Measurements from ENCODE around the gene SPEM2.

Gene SPEM2

DNA sequence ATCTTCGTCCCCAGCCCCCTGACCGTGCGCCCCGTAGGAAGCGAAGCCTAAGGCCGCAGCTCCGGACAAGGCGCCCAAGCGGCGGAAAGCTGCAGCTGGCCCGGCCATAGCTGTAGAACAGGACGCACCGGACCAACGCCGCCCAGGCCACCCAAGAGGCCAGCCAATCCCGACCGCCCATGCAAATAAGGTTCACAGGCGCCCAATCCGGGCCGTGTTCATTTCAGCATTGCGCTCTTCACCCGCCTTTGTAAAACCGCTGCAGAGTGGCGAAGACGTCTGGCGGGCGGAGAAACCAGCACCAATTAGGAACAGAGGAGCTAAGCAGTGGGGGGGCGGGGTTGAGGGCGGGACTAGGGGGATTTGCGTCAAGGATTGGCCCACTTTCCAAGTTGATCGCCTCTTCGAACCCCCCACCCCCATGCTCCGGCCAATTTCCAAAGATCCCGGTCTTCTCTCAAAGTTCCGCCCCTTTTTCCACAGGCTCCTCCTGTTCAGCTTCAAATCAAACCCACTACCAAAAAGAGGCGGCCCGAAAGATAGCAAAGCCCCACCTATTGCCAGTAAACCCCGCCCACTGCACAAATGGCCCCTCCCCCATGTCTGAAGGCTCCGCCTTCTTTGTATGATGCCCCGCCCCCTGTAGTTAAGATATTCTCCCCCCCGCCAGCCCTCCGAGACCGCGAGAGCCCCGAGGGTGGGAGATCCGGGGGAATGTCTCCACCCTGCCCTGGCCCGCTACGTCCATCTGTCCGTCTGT, 21.3 kb upstream of the SPEM2 start, which contains the start of gene TMEM256:
Gene TMEM256, minus strand, starts transcription at position 121 of the 760 bp plus-strand sequence. Its CDS starts 13 bp downstream, at position 108.
- DNase-seq: peak; percentile 95

GRCh38 chr17:7404737-7405349, 20.6 kb upstream of the SPEM2 start:
- DNase-seq: peak; percentile 74

DNA sequence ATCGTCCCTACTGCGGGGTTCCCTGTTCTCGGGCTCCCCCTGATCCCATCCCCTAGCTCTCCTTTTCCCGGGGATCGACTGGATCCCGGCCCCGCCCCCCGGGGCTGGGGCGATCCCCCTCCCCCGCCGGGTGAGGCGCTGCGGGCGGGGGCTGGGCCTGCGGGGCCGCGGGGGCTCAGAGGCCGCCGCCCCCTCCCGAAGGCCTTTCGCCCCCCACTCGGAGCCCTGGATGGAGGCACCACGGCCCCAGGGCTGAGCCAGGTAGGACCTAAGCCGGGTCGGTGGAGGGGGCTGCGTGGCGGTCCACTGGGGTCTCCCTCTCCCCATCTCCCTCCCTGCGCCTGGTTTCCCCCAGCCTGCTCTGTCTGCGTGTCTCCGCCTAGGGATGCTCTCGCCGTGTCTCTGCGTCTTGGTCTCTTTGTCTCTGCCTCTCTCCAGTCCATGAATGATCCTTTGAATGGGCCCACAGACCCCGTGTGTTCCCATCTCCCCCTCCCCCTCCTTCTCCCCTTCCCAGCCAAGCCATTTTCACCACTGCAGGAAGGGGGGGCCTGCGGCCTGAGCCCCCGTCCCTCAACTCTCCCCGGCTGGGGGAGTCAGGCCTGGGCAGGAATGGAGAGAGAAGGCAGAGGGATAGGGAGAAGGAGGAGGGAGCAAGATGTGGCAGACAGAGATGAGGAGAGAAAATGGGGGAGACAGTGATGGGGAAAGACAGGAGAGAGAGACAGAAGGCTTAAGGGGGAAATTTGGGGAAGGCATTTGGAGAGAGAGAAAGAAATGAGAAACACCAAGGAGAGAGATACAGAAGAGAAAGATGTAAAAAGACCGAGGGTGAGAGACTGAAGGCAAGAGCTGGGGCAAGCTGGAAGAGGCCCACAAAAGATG, 19.8 kb upstream of the SPEM2 start:
- no peak for DNase-seq

GRCh38 chr17:7406235-7406825, 19.1 kb upstream of the SPEM2 start:
- DNase-seq: no peak

GRCh38 chr17:7407082-7407481, 18.3 kb upstream of the SPEM2 start:
- DNase-seq: no peak

GRCh38 chr17:7407485-7408251, 17.7 kb upstream of the SPEM2 start, which contains the start of gene NLGN2:
NLGN2 (plus strand) TSS chr17:7407845; CDS start chr17:7408256, 411 bp downstream.
- no peak for DNase-seq

DNA sequence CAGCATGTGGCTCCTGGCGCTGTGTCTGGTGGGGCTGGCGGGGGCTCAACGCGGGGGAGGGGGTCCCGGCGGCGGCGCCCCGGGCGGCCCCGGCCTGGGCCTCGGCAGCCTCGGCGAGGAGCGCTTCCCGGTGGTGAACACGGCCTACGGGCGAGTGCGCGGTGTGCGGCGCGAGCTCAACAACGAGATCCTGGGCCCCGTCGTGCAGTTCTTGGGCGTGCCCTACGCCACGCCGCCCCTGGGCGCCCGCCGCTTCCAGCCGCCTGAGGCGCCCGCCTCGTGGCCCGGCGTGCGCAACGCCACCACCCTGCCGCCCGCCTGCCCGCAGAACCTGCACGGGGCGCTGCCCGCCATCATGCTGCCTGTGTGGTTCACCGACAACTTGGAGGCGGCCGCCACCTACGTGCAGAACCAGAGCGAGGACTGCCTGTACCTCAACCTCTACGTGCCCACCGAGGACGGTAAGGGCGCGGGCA, 17.1 kb upstream of the SPEM2 start:
- DNase-seq: peak; percentile 32

DNA sequence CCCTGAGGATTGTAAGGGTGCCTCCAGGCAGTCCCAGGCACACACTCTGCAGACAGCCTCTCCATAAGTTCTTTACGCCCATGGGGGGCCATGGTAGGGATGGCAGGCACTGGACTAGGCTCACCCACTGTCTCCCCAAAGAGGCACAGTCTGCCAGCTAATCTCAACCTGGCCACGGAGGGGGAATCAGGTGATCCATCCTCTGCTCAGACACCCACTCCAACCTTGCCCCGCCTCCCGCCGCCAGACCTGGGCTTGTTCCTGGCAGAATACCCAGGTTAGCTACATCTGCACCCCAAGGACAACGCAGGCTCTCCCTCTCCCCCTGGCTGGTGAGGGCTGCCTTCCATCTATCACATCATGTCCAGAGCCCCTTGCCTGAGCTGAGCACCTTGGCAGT, 16.6 kb upstream of the SPEM2 start:
- DNase-seq: no peak

- no peak for DNase-seq
Measured at GRCh38 chr17:7409716-7410115, 15.7 kb upstream of the SPEM2 start.

DNA sequence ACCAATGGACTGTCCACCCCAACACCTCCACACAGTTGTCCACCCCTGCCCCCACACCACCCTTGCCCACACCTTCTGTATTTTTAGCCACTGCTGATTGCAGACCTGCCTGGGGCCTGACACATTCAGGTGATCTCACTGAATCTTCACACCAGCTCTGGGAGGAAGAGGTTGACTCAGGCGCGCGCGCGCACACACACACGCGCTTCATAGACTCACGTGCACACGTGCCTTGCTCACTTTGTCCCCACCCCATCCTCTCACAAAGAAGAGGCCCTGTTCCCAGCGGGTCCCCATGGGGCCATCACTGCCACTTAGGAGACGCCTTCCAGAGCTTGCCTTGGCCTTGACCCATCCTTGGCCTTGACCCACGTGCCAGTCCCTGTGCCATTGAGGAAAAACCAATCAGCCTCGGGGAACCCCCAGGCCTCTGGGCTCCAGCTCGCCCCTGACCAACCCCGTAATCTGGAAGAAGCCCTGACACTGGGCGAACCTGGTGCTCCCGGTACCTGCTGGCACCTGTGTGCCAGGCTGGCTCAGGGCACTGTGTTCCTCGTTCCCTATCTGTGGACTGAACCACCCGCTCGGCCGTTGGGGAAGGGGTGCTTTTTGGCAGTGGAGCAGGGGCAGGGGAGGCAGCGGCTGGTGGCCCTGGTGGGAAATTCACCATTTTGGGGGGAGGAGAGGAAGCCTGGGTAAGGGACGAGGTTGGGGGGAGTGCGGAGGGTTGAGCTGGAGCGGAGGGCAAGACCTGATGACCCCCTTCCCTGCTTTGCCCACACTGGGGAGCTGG, 14.6 kb upstream of the SPEM2 start:
- no peak for DNase-seq

GRCh38 chr17:7411427-7411750, 14.0 kb upstream of the SPEM2 start:
- no peak for DNase-seq

DNA sequence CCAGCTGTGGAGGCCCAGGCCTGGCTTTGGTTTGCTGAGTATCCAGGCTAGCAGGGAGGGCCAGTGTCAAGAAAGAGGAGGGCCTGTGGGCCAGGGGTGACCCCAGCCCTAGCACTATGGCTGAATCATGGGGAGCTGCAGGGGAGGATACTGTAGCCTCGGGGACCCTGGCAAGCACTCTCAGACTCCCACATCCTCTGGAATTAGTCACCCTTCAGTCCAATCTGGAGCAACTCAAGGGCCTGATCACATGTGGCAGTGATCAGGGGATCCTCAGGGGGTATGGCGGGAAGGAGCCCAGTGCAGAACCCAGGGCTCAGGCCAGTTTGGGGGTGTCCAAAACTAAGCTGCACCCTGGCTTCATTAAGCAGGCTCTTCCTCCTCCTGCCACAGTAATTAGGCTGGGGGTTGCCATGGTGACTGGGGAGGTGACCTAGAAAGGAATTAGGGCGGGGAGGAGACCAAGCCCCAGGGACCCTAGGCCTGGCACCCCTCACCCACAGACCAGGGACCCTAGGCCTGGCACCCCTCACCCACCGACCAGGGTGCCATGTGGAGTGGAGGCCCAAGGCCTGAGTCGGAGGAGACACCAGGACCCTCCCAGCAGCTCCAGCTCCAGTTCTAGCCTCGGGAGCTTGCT, 11.9 kb upstream of the SPEM2 start:
- no peak for DNase-seq

GRCh38 chr17:7414837-7415236, 10.6 kb upstream of the SPEM2 start:
- DNase-seq: no peak

DNA sequence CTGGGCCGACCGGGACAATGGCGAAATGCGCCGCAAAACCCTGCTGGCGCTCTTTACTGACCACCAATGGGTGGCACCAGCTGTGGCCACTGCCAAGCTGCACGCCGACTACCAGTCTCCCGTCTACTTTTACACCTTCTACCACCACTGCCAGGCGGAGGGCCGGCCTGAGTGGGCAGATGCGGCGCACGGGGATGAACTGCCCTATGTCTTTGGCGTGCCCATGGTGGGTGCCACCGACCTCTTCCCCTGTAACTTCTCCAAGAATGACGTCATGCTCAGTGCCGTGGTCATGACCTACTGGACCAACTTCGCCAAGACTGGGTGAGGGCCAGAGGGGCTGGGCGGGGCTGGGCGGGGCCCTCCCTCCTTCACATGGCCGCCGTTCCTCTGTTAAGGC, 9.6 kb upstream of the SPEM2 start:
- DNase-seq: no peak

DNA sequence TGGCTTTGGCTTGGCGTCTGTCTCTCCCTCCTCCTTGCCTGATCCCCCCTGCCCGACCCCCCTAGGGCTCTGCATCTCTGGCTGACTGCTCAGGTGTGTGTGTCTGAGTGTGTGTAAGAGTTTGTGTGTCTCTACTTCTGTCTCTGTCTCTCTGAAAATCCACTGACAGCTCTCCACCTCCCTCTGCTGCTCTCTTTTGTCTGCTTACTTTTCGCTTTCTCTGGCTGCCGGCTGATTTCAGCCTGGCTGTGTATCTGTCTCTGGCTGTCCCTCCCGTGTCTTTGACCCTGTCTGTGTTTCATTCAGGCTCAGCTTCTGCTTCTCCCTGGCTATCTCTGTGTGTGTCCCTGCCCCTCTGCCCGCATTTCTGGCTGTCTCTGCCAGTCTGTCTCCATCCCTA, 9.1 kb upstream of the SPEM2 start:
- DNase-seq: no peak

GRCh38 chr17:7417056-7417655, 8.3 kb upstream of the SPEM2 start:
- no peak for DNase-seq

DNA sequence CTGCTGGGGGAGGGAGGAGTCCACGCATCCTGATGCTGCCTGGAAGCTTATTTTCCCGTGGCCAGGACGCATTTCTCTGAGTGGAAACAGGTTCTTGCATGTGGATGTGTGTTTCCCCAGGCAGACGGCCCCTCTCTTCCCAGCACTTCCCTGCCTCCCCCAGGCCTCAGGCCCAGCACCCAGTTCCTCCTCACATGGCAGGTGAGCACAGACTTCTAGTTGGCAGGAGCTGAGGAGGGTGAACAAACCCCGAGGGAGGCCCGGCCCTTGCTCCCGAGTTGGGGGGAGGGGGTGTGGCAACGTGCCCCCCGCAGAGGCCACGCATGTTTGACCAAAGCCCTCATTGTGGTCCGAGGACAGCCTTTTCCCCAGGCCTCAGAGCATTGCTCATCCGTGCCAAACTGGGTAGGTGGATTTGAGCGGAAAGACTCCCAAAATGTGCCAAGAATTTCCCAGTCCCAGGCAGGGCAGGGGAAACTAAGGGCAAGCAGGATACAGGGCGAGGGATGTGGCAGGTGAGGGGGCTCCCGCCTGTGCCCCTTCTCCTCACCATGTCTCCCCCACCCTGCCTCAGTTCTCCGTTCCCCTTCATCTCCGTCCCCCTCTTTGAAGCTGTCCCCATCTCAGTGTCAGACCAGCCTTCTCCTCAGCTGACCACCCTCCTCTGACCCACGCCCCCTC, 6.8 kb upstream of the SPEM2 start:
- no peak for DNase-seq

DNA sequence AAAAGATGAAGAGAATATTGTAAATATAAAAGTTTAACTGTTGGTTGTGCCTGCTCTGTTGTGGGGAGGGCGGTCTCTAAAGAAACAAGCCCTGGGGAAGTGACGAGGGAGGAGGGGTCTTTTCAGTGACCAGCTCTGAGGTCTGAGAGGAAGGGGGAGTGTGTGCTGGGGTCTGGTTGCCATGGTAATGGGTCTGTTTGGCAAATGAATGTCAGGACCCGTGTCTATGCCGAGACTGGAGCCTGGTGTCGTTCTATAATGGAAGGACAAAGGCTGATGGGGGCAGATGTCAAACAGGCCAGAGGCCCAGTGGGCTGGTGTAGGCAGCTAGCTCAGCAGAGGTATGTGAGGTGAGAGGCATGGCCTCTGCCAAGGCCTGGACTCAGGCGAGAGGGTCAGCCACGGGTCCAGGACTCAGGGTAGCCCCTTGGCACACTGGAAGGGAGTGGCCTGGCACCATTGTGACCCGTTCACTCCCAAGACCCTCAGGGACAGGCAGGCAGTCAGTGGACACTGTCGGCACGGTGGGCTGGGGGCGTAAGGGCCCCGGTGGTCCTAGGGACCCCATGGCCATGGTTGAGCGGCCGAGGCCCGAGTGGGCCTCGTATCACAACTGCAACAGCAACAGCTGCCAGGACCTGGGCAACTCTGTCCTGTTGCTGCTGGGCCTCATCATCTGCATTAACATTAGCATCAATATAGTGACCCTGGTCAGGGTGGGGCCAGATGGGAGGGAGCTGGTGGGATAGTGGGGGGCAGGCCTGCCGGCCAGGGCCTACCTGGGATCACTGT, 5.4 kb upstream of the SPEM2 start, which contains the start of gene SPEM1:
Gene SPEM1, plus strand, starts transcription at position 506 of the 792 bp plus-strand sequence. Its CDS starts 61 bp downstream, at position 567.
- DNase-seq: no peak

- no peak for DNase-seq
Measured at GRCh38 chr17:7421186-7421585, 4.2 kb upstream of the SPEM2 start.
